RWPE1 (cell line): Measurements from ENCODE around the gene MMP14.
A peak's percentile ranks its signal among the peaks of the same experiment; 100 is the strongest.

ENCODE experiments used
- CTCF ChIA-PET: fragments of 350-600 bp; sonication (Branson Sonifier 250); formaldehyde crosslinking; extraction: SDS; loops from one replicate; lab custom pipeline; 2021; lab: Yijun Ruan, JAX
- POLR2A ChIA-PET: fragments of 400-600 bp; formaldehyde crosslinking; extraction: SDS; loops from one replicate; lab custom pipeline; 2020; ENCODE audit warnings: antibody characterized with exemption; ENCODE audit not compliant: low non-redundant PET; lab: Yijun Ruan, JAX
- DNase-seq: peaks from one replicate; pipeline ENCODE4 v3.0.0; 2012; ENCODE audit warnings: low spot score
- H3K27ac ChIP-seq: fragments of 450-650 bp; 2 replicates; pipeline ENCODE4 v1.5.1; 2017
- TF ChIP-seq, protein P1 (sequence below): fragments of 450-650 bp; conservative IDR thresholded peaks from 2 replicates; pipeline ENCODE4 v1.5.1; 2017; ENCODE audit warnings: low read depth, mild to moderate bottlenecking

MMP14 gene

DNA sequence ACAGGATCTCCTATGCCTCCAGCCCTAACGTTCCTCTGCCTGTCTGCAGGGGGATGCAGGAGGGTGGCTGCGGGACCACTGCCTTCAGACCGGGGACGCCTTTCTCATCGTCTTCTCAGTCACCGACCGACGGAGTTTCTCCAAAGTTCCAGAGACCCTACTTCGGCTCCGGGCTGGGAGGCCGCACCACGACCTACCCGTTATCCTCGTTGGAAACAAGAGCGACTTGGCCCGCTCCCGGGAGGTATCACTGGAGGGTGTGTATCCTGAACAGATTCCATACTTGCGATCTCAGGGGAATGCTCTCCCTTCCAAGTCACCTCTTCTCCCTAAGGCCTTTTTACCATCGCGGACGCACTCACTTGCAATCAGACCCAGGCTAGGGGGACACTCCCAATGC lies 49.6 kb downstream of the MMP14 start:
- ChIA-PET POLR2A (no interaction called here), CTCF (interaction anchor here (0.6 to 6.4 kb wide), 5 partner anchors 13 to 329 kb away, joined by 3 to 40 read pairs (median 4); partner anchors contain the start of gene LRP10)
- peak overlapping the region; percentile 88 for H3K27ac ChIP-seq
- TF ChIP-seq, protein P1, sequence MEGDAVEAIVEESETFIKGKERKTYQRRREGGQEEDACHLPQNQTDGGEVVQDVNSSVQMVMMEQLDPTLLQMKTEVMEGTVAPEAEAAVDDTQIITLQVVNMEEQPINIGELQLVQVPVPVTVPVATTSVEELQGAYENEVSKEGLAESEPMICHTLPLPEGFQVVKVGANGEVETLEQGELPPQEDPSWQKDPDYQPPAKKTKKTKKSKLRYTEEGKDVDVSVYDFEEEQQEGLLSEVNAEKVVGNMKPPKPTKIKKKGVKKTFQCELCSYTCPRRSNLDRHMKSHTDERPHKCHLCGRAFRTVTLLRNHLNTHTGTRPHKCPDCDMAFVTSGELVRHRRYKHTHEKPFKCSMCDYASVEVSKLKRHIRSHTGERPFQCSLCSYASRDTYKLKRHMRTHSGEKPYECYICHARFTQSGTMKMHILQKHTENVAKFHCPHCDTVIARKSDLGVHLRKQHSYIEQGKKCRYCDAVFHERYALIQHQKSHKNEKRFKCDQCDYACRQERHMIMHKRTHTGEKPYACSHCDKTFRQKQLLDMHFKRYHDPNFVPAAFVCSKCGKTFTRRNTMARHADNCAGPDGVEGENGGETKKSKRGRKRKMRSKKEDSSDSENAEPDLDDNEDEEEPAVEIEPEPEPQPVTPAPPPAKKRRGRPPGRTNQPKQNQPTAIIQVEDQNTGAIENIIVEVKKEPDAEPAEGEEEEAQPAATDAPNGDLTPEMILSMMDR = no peak
- no peak for DNase-seq

DNA sequence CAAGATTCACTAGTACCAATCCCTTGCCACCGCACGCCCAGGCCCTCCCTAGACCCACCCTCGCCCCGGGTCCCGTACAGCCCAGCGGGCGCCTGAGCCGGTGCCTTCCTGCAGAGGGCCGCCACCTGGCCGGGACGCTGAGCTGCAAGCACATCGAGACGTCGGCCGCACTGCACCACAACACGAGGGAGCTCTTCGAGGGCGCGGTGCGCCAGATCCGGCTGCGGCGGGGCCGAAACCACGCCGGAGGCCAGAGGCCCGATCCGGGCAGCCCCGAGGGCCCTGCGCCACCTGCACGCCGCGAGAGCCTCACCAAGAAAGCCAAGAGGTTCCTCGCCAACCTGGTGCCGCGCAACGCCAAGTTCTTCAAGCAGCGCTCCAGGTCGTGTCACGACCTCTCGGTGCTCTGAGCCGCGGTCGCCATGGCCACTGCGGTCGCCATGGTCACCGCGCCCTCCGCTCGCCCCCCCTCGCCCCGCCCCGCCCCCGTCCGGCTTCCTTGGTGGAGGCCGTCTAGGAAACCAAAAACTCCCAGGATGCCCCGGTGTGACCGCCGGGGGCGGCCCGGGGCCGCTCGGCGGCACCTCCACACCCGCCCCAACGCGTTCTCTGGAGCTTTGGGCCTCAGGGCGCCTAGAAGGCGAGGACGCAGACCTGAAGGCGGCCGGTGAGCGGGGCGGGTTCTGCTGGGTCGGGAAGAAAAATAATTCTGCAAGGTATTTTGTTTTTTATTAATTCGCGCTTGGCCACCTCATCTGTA lies 50.3 kb downstream of the MMP14 start:
- TF ChIP-seq, protein P1 = no peak
- H3K27ac ChIP-seq = peak overlapping the region; percentile 88
- ChIA-PET POLR2A (no interaction called here), CTCF (interaction anchor here (0.6 to 6.4 kb wide), 7 partner anchors 10 to 330 kb away, joined by 3 to 40 read pairs (median 3); partner anchors contain the start of gene LRP10)
- DNase-seq = peak; percentile 77

DNA sequence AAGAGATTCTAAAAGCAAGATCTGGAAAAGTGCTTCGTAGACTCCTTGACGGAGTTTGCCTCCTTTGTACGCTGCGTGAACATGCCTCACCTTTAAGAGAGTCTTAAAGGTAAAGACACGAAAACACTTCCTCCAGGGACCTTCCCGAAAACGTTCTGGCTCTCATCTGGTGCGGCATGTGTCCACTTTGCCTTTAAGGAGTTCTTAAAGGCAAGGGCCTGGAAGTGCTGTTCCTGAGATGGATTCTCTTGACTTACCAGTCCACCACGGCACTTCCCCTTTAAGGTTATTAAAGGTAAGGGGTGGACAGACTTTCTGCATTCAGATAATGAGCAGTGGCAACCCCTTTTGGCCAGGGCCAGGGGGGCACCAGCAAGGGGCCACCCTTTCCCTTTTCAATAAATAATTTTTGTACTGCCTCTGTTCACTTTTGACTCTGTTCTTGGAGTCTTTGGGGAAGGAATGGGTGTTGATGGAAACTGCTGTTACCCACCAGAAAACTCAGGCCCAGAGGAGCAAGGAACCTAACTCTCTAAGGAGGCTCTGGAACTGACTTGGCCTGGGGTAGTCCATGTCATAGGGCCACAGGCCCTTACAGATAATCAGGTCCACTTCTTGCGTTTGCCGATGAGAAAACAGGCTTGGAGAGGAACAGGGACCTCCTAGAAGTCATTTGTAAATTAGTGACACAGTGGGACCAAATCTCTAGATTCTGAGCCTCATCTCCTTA lies 51.0 kb downstream of the MMP14 start:
- CTCF ChIA-PET = interaction anchor here (1.1 to 1.5 kb wide), 5 partner anchors 9 to 65 kb away, joined by 3 to 8 read pairs (median 3); no protein-coding TSS in a partner anchor
- TF ChIP-seq, protein P1 = no peak
- peak overlapping the region; percentile 88 for H3K27ac ChIP-seq
- POLR2A ChIA-PET = no interaction called here
- DNase-seq = peak; percentile 69

DNA sequence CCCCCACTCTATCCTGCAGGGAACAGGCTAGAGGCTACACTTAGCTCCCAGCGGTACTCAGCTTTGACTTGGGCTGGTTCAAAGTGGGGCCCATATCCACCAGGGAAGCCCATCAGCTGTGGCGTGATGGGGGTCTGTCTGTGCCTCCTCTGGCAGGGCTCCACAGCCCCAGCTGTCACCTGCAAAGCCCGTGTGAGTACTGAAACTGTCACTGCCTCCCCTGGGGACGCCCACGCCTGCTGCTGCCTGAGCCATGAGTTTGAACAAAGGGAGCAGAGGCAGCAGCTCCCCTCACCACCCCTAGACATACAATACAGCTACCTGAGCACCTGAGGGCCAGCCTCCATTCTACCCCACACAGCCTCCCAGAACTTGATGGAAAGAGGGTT lies 51.6 kb downstream of the MMP14 start:
- DNase-seq = no peak
- ChIA-PET CTCF (interaction anchor here (1.2 to 1.5 kb wide), 4 partner anchors 8 to 65 kb away, joined by 3 to 8 read pairs (median 4); no protein-coding TSS in a partner anchor), POLR2A (no interaction called here)
- peak overlapping the region; percentile 88 for H3K27ac ChIP-seq
- TF ChIP-seq, protein P1 = no peak

DNA sequence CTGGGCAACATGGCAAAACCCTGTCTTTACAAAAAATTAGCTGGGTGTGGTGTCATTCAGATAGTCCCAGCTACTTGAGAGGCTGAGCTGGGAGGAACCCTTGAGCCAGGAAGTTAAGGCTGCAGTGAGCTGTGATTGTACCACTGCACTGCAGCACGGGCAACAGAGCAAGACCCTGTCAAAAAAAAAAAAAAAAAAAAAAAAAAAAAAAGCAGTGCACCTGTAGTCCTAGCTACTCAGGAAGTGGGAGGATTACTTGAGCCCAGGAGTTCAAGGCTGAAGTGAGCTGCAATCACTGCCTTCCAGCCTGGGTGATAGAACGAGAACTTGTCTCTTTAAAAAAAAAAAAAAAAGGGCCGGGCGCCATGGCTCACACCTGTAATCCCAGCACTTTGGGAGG lies 52.3 kb downstream of the MMP14 start:
- CTCF ChIA-PET = interaction anchor here (0.6 to 1.2 kb wide), 3 partner anchors 11 to 43 kb away, joined by 3 to 8 read pairs (median 3); no protein-coding TSS in a partner anchor
- POLR2A ChIA-PET = no interaction called here
- no peak overlapping the region for H3K27ac ChIP-seq
- DNase-seq = no peak
- TF ChIP-seq, protein P1 = no peak

DNA sequence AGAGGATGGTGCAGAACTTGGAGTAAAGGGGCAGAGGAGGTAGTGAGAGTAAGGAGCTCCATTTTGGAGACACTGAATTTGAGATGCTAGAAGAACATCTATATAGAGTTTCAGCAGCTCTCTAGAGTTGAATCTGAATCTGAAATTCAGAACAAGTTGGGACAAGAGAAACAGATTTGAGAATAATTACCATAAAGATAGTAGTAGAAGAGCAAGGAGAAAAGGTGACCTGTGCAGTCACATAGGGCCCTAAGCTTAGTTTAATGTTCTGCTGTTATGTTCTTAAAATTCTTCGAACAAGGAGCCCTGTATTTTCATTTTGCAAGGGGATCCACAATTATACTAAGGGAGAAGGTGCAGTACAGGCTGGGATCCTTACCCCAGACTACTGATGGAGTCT lies 54.0 kb downstream of the MMP14 start:
- CTCF ChIA-PET = interaction anchor here (1.6 kb wide), 1 partner anchor 10 kb away, joined by 5 read pairs; no protein-coding TSS in a partner anchor
- peak overlapping the region; percentile 37; the same call in 1 of the 2 replicates for H3K27ac ChIP-seq
- no peak for DNase-seq
- POLR2A ChIA-PET = no interaction called here
- TF ChIP-seq, protein P1 = no peak
